HepG2 (cell line): ENCODE results near the gene SZRD1.

Source experiments
- EP300 ChIP-seq, 3 experiments: sonication (generic) in 1 of 3; formaldehyde crosslinking in 1 of 3; IDR thresholded peaks; 2 replicates each; pipeline versions ENCODE4 v1.5.1 to v1.6.1; 2011 to 2020; ENCODE audit warnings: low read depth in 2 of 3, low read length in 2 of 3, borderline replicate concordance in 1 of 3, improper control_type of control experiment in 1 of 3, mild to moderate bottlenecking in 1 of 3, missing genetic modification reagents in 1 of 3, moderate library complexity in 1 of 3
- MXI1 ChIP-seq: IDR thresholded peaks from 3 replicates; pipeline ENCODE4 v1.6.1; 2012; ENCODE audit warnings: low read depth, low read length, inconsistent platforms, borderline replicate concordance
- POLR2A ChIP-seq, 2 experiments: IDR thresholded peaks; 2 replicates each; pipeline ENCODE4 v1.6.1; 2011; ENCODE audit warnings: low read depth in 2 of 2, low read length in 2 of 2, mild to moderate bottlenecking in 1 of 2, moderate library complexity in 1 of 2; ENCODE audit not compliant: insufficient read depth in 1 of 2
- REST ChIP-seq, 2 experiments: IDR thresholded peaks; 2 replicates each; pipeline ENCODE4 v1.6.1; 2011 to 2012; ENCODE audit warnings: low read length in 2 of 2, borderline replicate concordance in 1 of 2, low read depth in 1 of 2, mild to moderate bottlenecking in 1 of 2, moderate library complexity in 1 of 2
- RXRA ChIP-seq: sonication (generic); formaldehyde crosslinking; IDR thresholded peaks from 2 replicates; pipeline ENCODE4 v1.5.1; 2020; ENCODE audit warnings: missing genetic modification reagents
- ZBTB33 ChIP-seq: sonication (generic); formaldehyde crosslinking; IDR thresholded peaks from 2 replicates; pipeline ENCODE4 v1.4.0; 2020; ENCODE audit warnings: missing genetic modification reagents
- ZBTB38 ChIP-seq: sonication (generic); formaldehyde crosslinking; IDR thresholded peaks from 2 replicates; pipeline ENCODE4 v1.5.1; 2020; ENCODE audit warnings: mild to moderate bottlenecking, missing genetic modification reagents

GRCh38 chr1:16356867-16357266, 10.2 kb upstream of the SZRD1 start:
- TF ChIP-seq EP300 (IDR thresholded peaks at IDR 0.05; ENCODE audit: low read depth in 2 of 2, low read length in 2 of 2) = no peak
- TF ChIP-seq EP300 (CRISPR knock-in tag; IDR thresholded peaks at IDR 0.05; ENCODE audit: borderline replicate concordance) = no peak
- TF ChIP-seq POLR2A (IDR thresholded peaks at IDR 0.05; ENCODE audit: insufficient read depth in 1 of 2, low read depth in 2 of 2, low read length in 2 of 2) = no peak
- no peak for TF ChIP-seq REST (IDR thresholded peaks at IDR 0.05; ENCODE audit: borderline replicate concordance in 1 of 2, low read depth in 1 of 2, low read length in 2 of 2)
- no peak for TF ChIP-seq RXRA
- TF ChIP-seq MXI1 = no peak
- TF ChIP-seq ZBTB38 (CRISPR knock-in tag) = no peak
- TF ChIP-seq ZBTB33 = no peak
